ENCODE data around the gene BIRC5. TPM values are rescaled to one million over a fixed set of nuclear protein-coding genes. Genes with fewer than 3 reads are reported as not detected.
A peak's percentile ranks its signal among the peaks of the same experiment; 100 is the strongest.

BIRC5 gene
- total RNA-seq, 1 donor from 2014 or later: 0.69 TPM

DNA sequence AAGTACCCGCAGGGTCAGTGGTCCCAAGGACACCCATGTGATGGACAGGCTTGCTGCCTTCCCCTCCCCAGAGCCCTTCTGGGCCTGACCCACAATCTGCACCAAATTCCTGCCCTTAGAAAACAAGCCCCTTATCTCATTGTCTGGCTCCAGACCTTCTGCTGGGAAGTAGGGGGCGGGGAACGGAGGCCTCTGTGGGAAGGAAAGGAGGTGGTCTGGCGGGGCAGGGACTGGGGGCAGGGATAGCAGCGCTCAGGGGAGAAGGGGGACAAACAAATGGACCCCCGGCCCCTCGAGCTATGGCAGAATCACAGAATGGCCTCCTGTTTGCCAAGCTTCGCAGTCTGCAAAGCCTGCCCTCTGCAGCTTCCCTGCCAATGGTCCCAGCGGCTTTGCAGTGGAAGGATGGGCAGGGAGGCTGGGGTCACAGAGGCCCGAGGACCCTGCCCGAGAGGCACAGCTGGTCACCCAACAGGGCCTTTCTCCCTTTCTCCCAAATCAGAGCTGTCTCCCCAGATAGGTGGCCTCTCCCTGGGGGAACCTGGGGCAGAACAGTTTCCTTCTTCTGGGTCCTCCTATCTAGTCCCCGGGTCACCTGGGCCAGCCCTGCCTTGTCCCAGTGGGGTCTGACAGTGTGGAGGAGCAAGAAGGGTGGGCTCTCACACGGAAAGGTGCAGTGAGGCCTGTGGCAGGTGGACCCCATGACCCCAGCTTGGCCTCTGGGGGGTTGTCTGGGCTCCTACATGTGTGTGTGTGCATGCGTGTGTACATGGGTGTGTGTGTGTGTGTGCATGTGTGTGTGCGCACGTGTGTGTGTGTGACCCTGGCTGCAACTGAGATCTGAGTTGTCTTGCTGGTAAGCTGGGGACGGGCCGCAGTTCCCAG, 42.9 kb downstream of the BIRC5 start:
- H3K36me3 ChIP-seq: no peaks in the 10 kb centered on the region
- H3K4me1 ChIP-seq: peaks cover 47% of the 10 kb centered on the region
- H3K4me3 ChIP-seq: no peak overlapping the region
- DNase-seq: no peak
- H3K27me3 ChIP-seq (ENCODE audit: low read depth): no peaks in the 10 kb centered on the region
- H3K9me3 ChIP-seq (replicated peaks): no peaks in the 10 kb centered on the region
- TF ChIP-seq, protein P1, sequence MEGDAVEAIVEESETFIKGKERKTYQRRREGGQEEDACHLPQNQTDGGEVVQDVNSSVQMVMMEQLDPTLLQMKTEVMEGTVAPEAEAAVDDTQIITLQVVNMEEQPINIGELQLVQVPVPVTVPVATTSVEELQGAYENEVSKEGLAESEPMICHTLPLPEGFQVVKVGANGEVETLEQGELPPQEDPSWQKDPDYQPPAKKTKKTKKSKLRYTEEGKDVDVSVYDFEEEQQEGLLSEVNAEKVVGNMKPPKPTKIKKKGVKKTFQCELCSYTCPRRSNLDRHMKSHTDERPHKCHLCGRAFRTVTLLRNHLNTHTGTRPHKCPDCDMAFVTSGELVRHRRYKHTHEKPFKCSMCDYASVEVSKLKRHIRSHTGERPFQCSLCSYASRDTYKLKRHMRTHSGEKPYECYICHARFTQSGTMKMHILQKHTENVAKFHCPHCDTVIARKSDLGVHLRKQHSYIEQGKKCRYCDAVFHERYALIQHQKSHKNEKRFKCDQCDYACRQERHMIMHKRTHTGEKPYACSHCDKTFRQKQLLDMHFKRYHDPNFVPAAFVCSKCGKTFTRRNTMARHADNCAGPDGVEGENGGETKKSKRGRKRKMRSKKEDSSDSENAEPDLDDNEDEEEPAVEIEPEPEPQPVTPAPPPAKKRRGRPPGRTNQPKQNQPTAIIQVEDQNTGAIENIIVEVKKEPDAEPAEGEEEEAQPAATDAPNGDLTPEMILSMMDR (IDR thresholded peaks at IDR 0.05; ENCODE audit: borderline replicate concordance): no peak
- peak overlapping the region; percentile 79 for H3K27ac ChIP-seq (replicated peaks)
- intact Hi-C loops (cut with micrococcal nuclease): loop anchor here (10.0 kb wide), 1 partner anchor 168 kb away; no protein-coding TSS in a partner anchor

DNA sequence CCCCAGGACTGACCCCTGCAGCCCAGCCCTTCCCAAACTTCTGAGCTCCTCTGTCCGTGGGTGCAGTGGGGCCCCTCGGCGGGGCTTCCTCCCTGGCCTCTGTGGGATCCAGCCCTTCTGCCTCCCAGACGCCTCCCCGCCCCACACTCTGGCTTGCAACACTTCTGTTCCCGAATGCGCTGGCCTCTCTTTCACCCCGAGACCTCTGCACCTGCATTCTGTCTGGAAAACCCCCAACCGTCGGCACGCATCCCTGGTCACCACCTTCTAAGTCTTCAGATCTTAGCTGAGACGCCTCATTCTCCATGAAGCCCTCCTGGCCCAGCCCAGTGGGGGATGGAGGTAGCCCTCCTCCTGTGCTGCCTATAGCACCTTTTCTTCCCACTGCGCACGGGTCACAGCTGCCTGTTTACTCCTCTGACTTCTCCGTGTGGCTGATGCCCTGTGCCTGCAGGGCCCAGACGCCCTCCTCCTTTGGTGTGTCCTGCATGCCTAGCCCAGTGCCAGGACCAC, 43.8 kb downstream of the BIRC5 start:
- DNase-seq: peak; percentile 46
- H3K36me3 ChIP-seq: no peaks in the 10 kb centered on the region
- H3K4me1 ChIP-seq: peaks cover 53% of the 10 kb centered on the region
- H3K9me3 ChIP-seq (replicated peaks): no peaks in the 10 kb centered on the region
- intact Hi-C loops (cut with micrococcal nuclease): loop anchor here (10.0 kb wide), 1 partner anchor 167 kb away; no protein-coding TSS in a partner anchor
- peak overlapping the region; percentile 79 for H3K27ac ChIP-seq (replicated peaks)
- H3K4me3 ChIP-seq: no peak overlapping the region
- no peaks in the 10 kb centered on the region for H3K27me3 ChIP-seq (ENCODE audit: low read depth)
- TF ChIP-seq, protein P1 (IDR thresholded peaks at IDR 0.05; ENCODE audit: borderline replicate concordance): no peak

DNA sequence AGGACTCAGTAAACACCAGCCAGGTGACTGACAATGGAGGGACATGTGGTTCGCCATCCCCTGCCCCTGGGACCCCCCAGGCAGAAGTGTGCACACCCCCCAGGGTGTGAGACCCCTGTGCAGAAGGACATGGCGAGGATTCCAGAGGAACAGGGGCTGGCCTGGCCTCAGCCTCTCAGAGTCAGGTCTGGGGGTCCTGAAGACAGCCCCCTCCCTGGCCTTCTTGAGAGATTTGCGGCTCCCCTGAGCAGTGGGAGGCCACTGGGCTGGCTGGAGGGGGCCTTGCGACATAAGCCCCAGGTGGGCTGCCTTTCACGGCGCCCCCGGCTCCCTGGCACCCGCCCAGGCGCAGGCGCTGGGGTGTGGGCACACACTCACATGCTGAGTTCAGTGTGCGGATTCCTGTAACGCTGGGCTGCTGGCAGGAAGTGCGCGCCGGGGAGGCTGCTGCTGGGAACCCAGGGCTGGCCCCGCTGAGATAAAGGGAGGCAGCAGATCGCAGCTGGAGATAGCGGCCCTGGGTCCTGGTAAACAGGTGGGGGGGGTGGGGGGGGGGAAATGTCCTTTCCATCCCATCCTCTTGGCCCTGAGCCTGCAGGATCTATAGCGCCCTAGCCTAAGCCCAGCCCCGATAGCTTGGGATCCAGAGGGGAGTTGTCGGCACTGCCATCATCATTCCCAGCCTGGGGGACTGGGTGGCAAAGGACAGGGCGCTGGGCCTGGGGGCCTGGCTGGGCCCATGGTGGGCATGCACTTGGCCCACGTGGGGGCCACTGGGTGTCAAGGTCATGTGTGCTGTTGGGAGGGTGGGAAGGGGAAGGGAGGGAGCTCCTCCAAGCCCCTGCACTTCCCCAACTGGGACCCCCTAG, 44.5 kb downstream of the BIRC5 start:
- DNase-seq: peak; percentile 70
- Histone ChIP-seq H3K4me3 (no peak overlapping the region), H3K9me3 (replicated peaks) (no peaks in the 10 kb centered on the region), H3K27ac (replicated peaks) (peak overlapping the region; percentile 79), H3K36me3 (no peaks in the 10 kb centered on the region), H3K4me1 (peaks cover 59% of the 10 kb centered on the region), H3K27me3 (ENCODE audit: low read depth) (no peaks in the 10 kb centered on the region)
- TF ChIP-seq, protein P1 (IDR thresholded peaks at IDR 0.05; ENCODE audit: borderline replicate concordance): no peak
- intact Hi-C loops (cut with micrococcal nuclease): loop anchor here (10.0 kb wide), 1 partner anchor 166 kb away; no protein-coding TSS in a partner anchor

DNA sequence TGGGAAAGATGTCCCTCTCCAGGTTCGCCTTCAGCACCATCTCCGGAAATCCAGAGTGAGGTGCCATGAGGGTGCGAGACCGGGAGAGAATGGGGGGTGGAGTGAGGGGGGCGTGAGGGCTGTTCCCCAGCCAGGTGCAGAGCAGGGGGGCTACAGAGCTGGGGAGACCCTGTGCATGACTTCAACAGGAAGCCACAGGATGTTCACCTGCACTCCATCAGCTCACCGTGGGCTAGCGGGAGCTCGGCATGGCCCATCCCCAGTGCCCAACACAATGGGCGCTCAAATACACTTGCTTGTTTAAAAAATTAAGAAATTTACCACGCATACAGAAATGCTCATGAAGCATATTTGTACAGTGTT, 45.1 kb downstream of the BIRC5 start:
- peak overlapping the region; percentile 79 for H3K27ac ChIP-seq (replicated peaks)
- TF ChIP-seq, protein P1 (IDR thresholded peaks at IDR 0.05; ENCODE audit: borderline replicate concordance): no peak
- intact Hi-C loops (cut with micrococcal nuclease): loop anchor here (10.0 kb wide), 1 partner anchor 166 kb away; no protein-coding TSS in a partner anchor
- H3K4me3 ChIP-seq: no peak overlapping the region
- no peaks in the 10 kb centered on the region for H3K27me3 ChIP-seq (ENCODE audit: low read depth)
- H3K4me1 ChIP-seq: peaks cover 58% of the 10 kb centered on the region
- DNase-seq: no peak
- no peaks in the 10 kb centered on the region for H3K36me3 ChIP-seq
- no peaks in the 10 kb centered on the region for H3K9me3 ChIP-seq (replicated peaks)

DNA sequence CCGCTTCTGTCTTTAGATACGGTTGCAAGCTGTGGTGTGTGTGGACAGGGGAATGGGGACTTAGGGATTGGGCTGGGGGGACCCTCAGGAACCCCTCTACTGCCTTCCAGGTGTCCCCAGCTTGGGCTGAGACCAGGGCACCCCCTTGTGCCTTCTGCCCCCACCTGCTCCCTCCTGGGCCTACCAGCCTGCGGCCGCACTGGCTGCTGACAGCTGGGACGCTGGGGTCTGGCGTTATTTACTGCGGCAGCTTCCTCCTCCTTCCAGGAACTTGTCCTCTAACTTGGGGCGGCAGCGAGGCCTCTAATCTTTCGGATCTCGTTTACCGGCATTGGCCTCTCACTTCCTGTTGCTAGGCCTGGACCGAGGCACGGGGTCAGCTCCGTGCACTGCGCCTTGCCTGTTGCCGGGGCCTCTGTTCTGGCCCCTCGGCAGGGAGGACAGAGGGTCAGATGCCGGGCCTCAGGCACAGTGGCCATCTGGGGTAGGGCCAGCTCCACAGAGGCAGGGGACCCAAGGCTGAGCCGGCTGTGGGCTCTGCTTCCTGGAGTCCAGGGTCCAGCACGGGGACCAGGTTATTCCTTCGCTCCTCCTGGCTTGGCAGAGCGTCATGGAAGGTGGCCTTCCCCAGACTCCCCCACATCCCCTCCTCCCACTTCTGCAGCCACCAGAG, 49.1 kb downstream of the BIRC5 start:
- Histone ChIP-seq H3K27me3 (ENCODE audit: low read depth) (no peaks in the 10 kb centered on the region), H3K36me3 (no peaks in the 10 kb centered on the region), H3K9me3 (replicated peaks) (no peaks in the 10 kb centered on the region), H3K27ac (replicated peaks) (peak overlapping the region; percentile 76), H3K4me1 (peaks cover 46% of the 10 kb centered on the region), H3K4me3 (no peak overlapping the region)
- intact Hi-C loops (cut with micrococcal nuclease): no loop called here
- TF ChIP-seq, protein P1 (IDR thresholded peaks at IDR 0.05; ENCODE audit: borderline replicate concordance): no peak
- peak; percentile 57 for DNase-seq

Data from left ventricle myocardium inferior (tissue), 1 donor.